T47D (cell line): Measurements from ENCODE around the gene ZNF805.
"Not testable (repeated sequence)": the region's sequence is repeated elsewhere in the genome, so short reads cannot be mapped to it uniquely, and the experiment has no call there.

ENCODE experiments used
- DNase-seq, 2 experiments: peaks; one replicate each; pipeline versions ENCODE4 v3.0.0 to v3.0.0-alpha.2; 2011 to 2012; ENCODE audit warnings: low read depth in 1 of 2, low spot score in 1 of 2
- JUND ChIP-seq: IDR thresholded peaks from 2 replicates; pipeline ENCODE4 v1.6.1; 2012; ENCODE audit warnings: low read depth
- in situ Hi-C: cut with HindIII; loops from 2 replicates; pipeline ENCODE4 v1.10.0; 2016; ENCODE audit warnings: low sequenced_read_pairs, low pct_unique_long_range_greater_than_20kb

The ZNF805 gene

GRCh38 chr19:57240311-57241090, at the start of gene ZNF805:
ZNF805 (plus strand) TSS chr19:57240632; CDS start chr19:57240892, 260 bp downstream.
- no peak for TF ChIP-seq JUND
- DNase-seq: peak; percentile 77 to 94
- in situ Hi-C loops: no loop called here

GRCh38 chr19:57191141-57192076, 49.0 kb upstream of the ZNF805 start, which contains the start of gene ZNF264:
ZNF264 (plus strand) TSS chr19:57191500; CDS start chr19:57191914, 414 bp downstream.
- in situ Hi-C loops: no loop called here
- peak; percentile 67 to 88 for DNase-seq
- TF ChIP-seq JUND: no peak

- DNase-seq: no peak
- no peak for TF ChIP-seq JUND
- in situ Hi-C loops: no loop called here
Observed at GRCh38 chr19:57192077-57192420, 48.4 kb upstream of the ZNF805 start.

- DNase-seq: no peak
- in situ Hi-C loops: no loop called here
- TF ChIP-seq JUND: no peak
Observed at GRCh38 chr19:57192993-57193392, 47.4 kb upstream of the ZNF805 start.

GRCh38 chr19:57197874-57198273, 42.6 kb upstream of the ZNF805 start:
- DNase-seq, in situ Hi-C loops: not testable (repeated sequence)

- DNase-seq: no peak
- in situ Hi-C loops: no loop called here
- no peak for TF ChIP-seq JUND
Observed at GRCh38 chr19:57202160-57202559, 38.3 kb upstream of the ZNF805 start.

GRCh38 chr19:57210381-57210780, 30.1 kb upstream of the ZNF805 start:
- in situ Hi-C loops: no loop called here
- no peak for DNase-seq
- TF ChIP-seq JUND: no peak

- in situ Hi-C loops: no loop called here
- no peak for TF ChIP-seq JUND
- no peak for DNase-seq
Observed at GRCh38 chr19:57212109-57212508, 28.3 kb upstream of the ZNF805 start.

- no peak for TF ChIP-seq JUND
Observed at GRCh38 chr19:57227502-57227901, 12.9 kb upstream of the ZNF805 start.

GRCh38 chr19:57231686-57232085, 8.7 kb upstream of the ZNF805 start:
- DNase-seq: no peak
- no peak for TF ChIP-seq JUND
- in situ Hi-C loops: no loop called here

More at GRCh38 chr19:57227502-57227901, 12.9 kb upstream of the ZNF805 start:
- in situ Hi-C loops: no loop called here
- DNase-seq: no peak

- no peak for TF ChIP-seq JUND
- no peak for DNase-seq
- in situ Hi-C loops: no loop called here
Observed at GRCh38 chr19:57233207-57233606, 7.2 kb upstream of the ZNF805 start.

GRCh38 chr19:57239982-57240310, 486 bp upstream of the ZNF805 start:
- TF ChIP-seq JUND: no peak
- in situ Hi-C loops: no loop called here
- DNase-seq: no peak

- peak in 1 of 2 experiments; percentile 6 for DNase-seq
- TF ChIP-seq JUND: no peak
- in situ Hi-C loops: no loop called here
Observed at GRCh38 chr19:57241176-57241575, 744 bp downstream of the ZNF805 start.
